A549 (cell line): ENCODE measurements around the gene CPAMD8. TPM values are rescaled to one million over a fixed set of nuclear protein-coding genes. Genes with fewer than 3 reads are reported as not detected.

Experiments
- ATAC-seq, 2 experiments: fragments of 200-7000 bp in 1 of 2; fragments of >200 bp in 1 of 2; cut with Nextera tagmentation in 1 of 2; cut with Tn5 transposase in 1 of 2; 3 replicates each; pipeline versions ENCODE4 v1.8.0 to v1.9.1; 2018 to 2020; ENCODE audit warnings: mild to moderate bottlenecking in 1 of 2, moderate library complexity in 1 of 2
- CTCF ChIA-PET: fragments of 300-600 bp; sonication (Branson Sonifier 250); formaldehyde crosslinking; extraction: SDS; loops from one replicate; lab custom pipeline; 2021; ENCODE audit warnings: antibody characterized with exemption, inconsistent platforms; lab: Yijun Ruan, JAX
- POLR2A ChIA-PET: fragments of 350-600 bp; formaldehyde crosslinking; extraction: SDS; loops from one replicate; lab custom pipeline; 2021; ENCODE audit warnings: antibody characterized with exemption, inconsistent platforms; lab: Yijun Ruan, JAX
- DNase-seq, 2 experiments: peaks; one replicate each; pipeline versions ENCODE4 v3.0.0 to v3.0.0-alpha.2; 2011 to 2016; ENCODE audit warnings: low read depth in 1 of 2, low spot score in 1 of 2
- FAIRE-seq: peaks from 2 replicates; lab custom pipeline; 2011; peaks lifted over from hg19 to GRCh38; lab: Jason Lieb, UNC
- H3K27ac ChIP-seq, 2 experiments: fragments of >200 bp; sonication (Bioruptor Twin); formaldehyde crosslinking; 3 replicates each; pipeline ENCODE4 v1.5.1; 2016 to 2017
- H3K4me1 ChIP-seq: fragments of >200 bp; sonication (Bioruptor Twin); formaldehyde crosslinking; 3 replicates; pipeline ENCODE4 v1.6.1; 2016
- H3K4me2 ChIP-seq: fragments of >200 bp; sonication (Bioruptor Twin); formaldehyde crosslinking; 3 replicates; pipeline ENCODE4 v1.6.1; 2016
- H3K4me3 ChIP-seq: fragments of >200 bp; sonication (Bioruptor Twin); formaldehyde crosslinking; 3 replicates; pipeline ENCODE4 v1.5.1; 2016
- H3K9me3 ChIP-seq: fragments of >200 bp; sonication (Bioruptor Twin); formaldehyde crosslinking; 3 replicates; pipeline ENCODE4 v1.6.1; 2016
- CBX2 ChIP-seq: fragments of 200-600 bp; sonication (generic); IDR thresholded peaks from 2 replicates; pipeline ENCODE4 v1.6.1; 2016; ENCODE audit warnings: low read depth, mild to moderate bottlenecking, borderline replicate concordance
- CEBPB ChIP-seq, 2 experiments: fragments of >200 bp in 1 of 2; sonication (Bioruptor Twin) in 1 of 2; formaldehyde crosslinking in 1 of 2; IDR thresholded peaks; 2 replicates each; pipeline ENCODE4 v1.6.1; 2012 to 2016
- CHD2 ChIP-seq: fragments of 150-350 bp; IDR thresholded peaks from 2 replicates; pipeline ENCODE4 v1.6.1; 2014; ENCODE audit warnings: low read length; ENCODE audit not compliant: partially characterized antibody
- CHD4 ChIP-seq: fragments of 200-600 bp; sonication (generic); IDR thresholded peaks from 2 replicates; pipeline ENCODE4 v1.6.1; 2016; ENCODE audit warnings: antibody characterized with exemption, mild to moderate bottlenecking, borderline replicate concordance
- E2F6 ChIP-seq: IDR thresholded peaks from 2 replicates; pipeline ENCODE4 v1.6.1; 2012; ENCODE audit warnings: low read depth, borderline replicate concordance
- FOSB ChIP-seq: fragments of 250-450 bp; sonication (Bioruptor Pico); IDR thresholded peaks from 2 replicates; pipeline ENCODE4 v1.5.0; 2020; ENCODE audit warnings: mild to moderate bottlenecking, moderate library complexity
- FOXS1 ChIP-seq: fragments of 250-450 bp; sonication (Bioruptor Pico); IDR thresholded peaks from 2 replicates; pipeline ENCODE4 v1.5.0; 2020; ENCODE audit warnings: mild to moderate bottlenecking, moderate library complexity
- HES2 ChIP-seq: fragments of >200 bp; sonication (Bioruptor Twin); formaldehyde crosslinking; IDR thresholded peaks from 2 replicates; pipeline ENCODE4 v1.6.1; 2016
- HEYL ChIP-seq: fragments of 250-450 bp; sonication (Bioruptor Pico); IDR thresholded peaks from 2 replicates; pipeline ENCODE4 v1.8.0; 2021; ENCODE audit warnings: mild to moderate bottlenecking, moderate library complexity
- HOXB5 ChIP-seq: fragments of 250-450 bp; sonication (Bioruptor Pico); IDR thresholded peaks from 2 replicates; pipeline ENCODE4 v1.5.0; 2020; ENCODE audit warnings: mild to moderate bottlenecking, moderate library complexity
- JUNB ChIP-seq: fragments of >200 bp; sonication (Bioruptor Twin); formaldehyde crosslinking; IDR thresholded peaks from 2 replicates; pipeline ENCODE4 v1.6.1; 2016
- KDM1A ChIP-seq: fragments of 200-600 bp; sonication (generic); IDR thresholded peaks from 2 replicates; pipeline ENCODE4 v1.6.1; 2016; ENCODE audit warnings: low read depth, mild to moderate bottlenecking
- MAFK ChIP-seq: fragments of 450-650 bp; IDR thresholded peaks from 2 replicates; pipeline ENCODE4 v1.6.1; 2014; ENCODE audit not compliant: partially characterized antibody
- MAX ChIP-seq: IDR thresholded peaks from 2 replicates; pipeline ENCODE4 v1.6.1; 2012
- NFE2L2 ChIP-seq: fragments of 150-350 bp; conservative IDR thresholded peaks from 2 replicates; pipeline ENCODE4 v1.6.1; 2014; ENCODE audit warnings: low read length
- NPAS2 ChIP-seq: fragments of 250-450 bp; sonication (Bioruptor Pico); IDR thresholded peaks from 2 replicates; pipeline ENCODE4 v1.8.0; 2022; ENCODE audit warnings: mild to moderate bottlenecking, moderate library complexity, borderline replicate concordance
- NR3C1 ChIP-seq: fragments of >200 bp; sonication (Bioruptor Twin); formaldehyde crosslinking; IDR thresholded peaks from 3 replicates; pipeline ENCODE4 v1.6.1; 2017
- PBX3 ChIP-seq: IDR thresholded peaks from 2 replicates; pipeline ENCODE4 v1.6.1; 2012
- POLR2A ChIP-seq: IDR thresholded peaks from 2 replicates; pipeline ENCODE4 v1.6.1; 2012; ENCODE audit warnings: mild to moderate bottlenecking, low read length
- RARB ChIP-seq: fragments of 250-450 bp; sonication (Bioruptor Pico); IDR thresholded peaks from 2 replicates; pipeline ENCODE4 v1.8.0; 2021; ENCODE audit warnings: mild to moderate bottlenecking, moderate library complexity
- RCOR1 ChIP-seq: fragments of 150-350 bp; IDR thresholded peaks from 2 replicates; pipeline ENCODE4 v1.6.1; 2014; ENCODE audit warnings: antibody characterized with exemption, low read length, low read depth
- TP53 ChIP-seq: fragments of 250-450 bp; sonication (Bioruptor Pico); IDR thresholded peaks from 2 replicates; pipeline ENCODE4 v1.5.0; 2021; ENCODE audit warnings: mild to moderate bottlenecking, moderate library complexity
- USF2 ChIP-seq: fragments of 450-650 bp; IDR thresholded peaks from 2 replicates; pipeline ENCODE4 v1.6.1; 2014; ENCODE audit warnings: antibody characterized with exemption
- ZFP36 ChIP-seq: fragments of 450-650 bp; IDR thresholded peaks from 2 replicates; pipeline ENCODE4 v1.6.1; 2014; ENCODE audit warnings: borderline replicate concordance; ENCODE audit not compliant: partially characterized antibody
- ZSCAN20 ChIP-seq: fragments of 250-450 bp; sonication (Bioruptor Pico); IDR thresholded peaks from 2 replicates; pipeline ENCODE4 v1.8.0; 2022; ENCODE audit warnings: mild to moderate bottlenecking, moderate library complexity
- WGBS: methylation state at CpG from one replicate; pipeline ENCODE4 v1.1.6; 2017; ENCODE audit errors: missing lambda C conversion rate; 5-methylcytosine and 5-hydroxymethylcytosine counted together
- polyA plus RNA-seq, 4 experiments: library from polyadenylated mRNA; depleted of rRNA in 3 of 4; stranded (reverse); fragments of >200 nt; fragmentation: RNase III in 1 of 4; extraction: RNeasy Plus Mini Kit Qiagen cat#74134 plus additional on column Dnase treatment in 1 of 4; gene quantifications; 2 replicates in 3 of 4; 3 replicates in 1 of 4; pipeline ENCODE4 v1.2.3, GENCODE V29; 2011 to 2017

Gene CPAMD8
- polyA plus RNA-seq, 2 of the 4 experiments (the other 2 are of a cell fraction) = 0.03 TPM; not detected in 1

- H3K4me1 ChIP-seq = no peaks in the 10 kb centered on the region
- DNase-seq = no peak
- ChIA-PET CTCF (no interaction called here), POLR2A (no interaction called here)
- no peak for TF ChIP-seq E2F6
- no peak for TF ChIP-seq POLR2A
- no peak for TF ChIP-seq KDM1A
- TF ChIP-seq JUNB = no peak
- TF ChIP-seq USF2 = no peak
- no peak for TF ChIP-seq HEYL (CRISPR knock-in tag)
- no peak for TF ChIP-seq RCOR1
- no peak for TF ChIP-seq RARB (CRISPR knock-in tag)
- no peak for TF ChIP-seq CHD2
- TF ChIP-seq ZSCAN20 (CRISPR knock-in tag) = no peak
- no peak for TF ChIP-seq PBX3
- TF ChIP-seq HOXB5 (CRISPR knock-in tag) = no peak
- H3K9me3 ChIP-seq = no peaks in the 10 kb centered on the region
- H3K27ac ChIP-seq = no peak overlapping the region
- no peak overlapping the region for H3K4me2 ChIP-seq
- 11% methylated on average over 2 of the region's 2 CpGs for WGBS
- ATAC-seq = no peak
- no peak for FAIRE-seq
- no peak overlapping the region for H3K4me3 ChIP-seq
Observed at GRCh38 chr19:16978156-16978555, 48.5 kb downstream of the CPAMD8 start.

GRCh38 chr19:16977306-16977705, 49.3 kb downstream of the CPAMD8 start:
- FAIRE-seq (no peak), ATAC-seq (no peak), DNase-seq (no peak)
- 47% methylated on average over 15 of the region's 15 CpGs for WGBS
- TF ChIP-seq FOSB (CRISPR knock-in tag) (no peak), HES2 (no peak), CEBPB (IDR thresholded peaks at IDR 0.05) (no peak), POLR2A (no peak), FOXS1 (CRISPR knock-in tag) (no peak), RARB (CRISPR knock-in tag) (no peak), CBX2 (no peak), CHD2 (no peak), HEYL (CRISPR knock-in tag) (no peak), CHD4 (no peak), TP53 (CRISPR knock-in tag) (no peak), JUNB (no peak), ZFP36 (no peak), KDM1A (no peak), NPAS2 (CRISPR knock-in tag) (no peak)
- Histone ChIP-seq H3K4me3 (no peak overlapping the region), H3K4me2 (no peak overlapping the region), H3K9me3 (no peaks in the 10 kb centered on the region), H3K27ac (no peak overlapping the region), H3K4me1 (no peaks in the 10 kb centered on the region)
- ChIA-PET CTCF (no interaction called here), POLR2A (no interaction called here)

- no peaks in the 10 kb centered on the region for H3K4me1 ChIP-seq
- ChIA-PET CTCF (no interaction called here), POLR2A (no interaction called here)
- TF ChIP-seq USF2 (no peak), TP53 (CRISPR knock-in tag) (no peak), NR3C1 (no peak), MAX (no peak), ZFP36 (no peak), MAFK (no peak), HES2 (no peak), NFE2L2 (no peak)
- DNase-seq (no peak), ATAC-seq (no peak), FAIRE-seq (no peak)
- WGBS = 36% methylated on average over 5 of the region's 5 CpGs
- H3K27ac ChIP-seq = no peak overlapping the region
- no peaks in the 10 kb centered on the region for H3K9me3 ChIP-seq
- H3K4me2 ChIP-seq = no peak overlapping the region
- H3K4me3 ChIP-seq = no peak overlapping the region
Observed at GRCh38 chr19:16976446-16976845, 50.2 kb downstream of the CPAMD8 start.
